NCI-H510A (cell line): ENCODE results near the gene DNAJB12.
"Not testable (repeated sequence)": the region's sequence is repeated elsewhere in the genome, so short reads cannot be mapped to it uniquely, and the experiment has no call there.

Source experiments
- DNase-seq: peaks from one replicate; lab custom pipeline; 2025; lab: John Stamatoyannopoulos, UW

The DNAJB12 gene

GRCh38 chr10:72353028-72353964 lies 1.4 kb downstream of the DNAJB12 start:
- DNase-seq: no peak

- DNase-seq: no peak
These were observed 3.2 kb downstream of the DNAJB12 start for GRCh38 chr10:72351479-72351878.

- DNase-seq: no peak
These were observed 5.3 kb downstream of the DNAJB12 start for GRCh38 chr10:72349438-72349837.

GRCh38 chr10:72348282-72348681 lies 6.4 kb downstream of the DNAJB12 start:
- no peak for DNase-seq

DNA sequence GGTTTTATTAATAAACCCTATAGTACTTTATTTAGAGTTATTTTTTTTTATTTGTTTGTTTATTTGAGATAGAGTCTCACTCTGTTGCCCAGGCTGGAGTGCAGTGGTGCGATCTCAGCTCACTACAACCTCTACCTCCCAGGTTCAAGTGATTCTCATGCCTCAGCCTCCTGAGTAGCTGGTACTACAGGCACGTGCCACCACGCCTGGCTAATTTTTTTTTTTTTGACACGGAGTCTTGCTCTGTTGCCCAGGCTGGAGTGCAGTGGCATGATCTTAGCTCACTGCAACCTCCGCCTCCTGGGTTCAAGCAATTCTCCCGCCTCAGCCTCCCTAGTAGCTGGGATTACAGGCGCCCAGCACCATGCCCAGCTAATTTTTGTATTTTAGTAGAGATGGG lies 8.6 kb downstream of the DNAJB12 start:
- not testable (repeated sequence) for DNase-seq

- no peak for DNase-seq
These were observed 9.8 kb downstream of the DNAJB12 start for GRCh38 chr10:72344932-72345331.

- DNase-seq: no peak
These were observed 11.8 kb downstream of the DNAJB12 start for GRCh38 chr10:72342911-72343310.

DNA sequence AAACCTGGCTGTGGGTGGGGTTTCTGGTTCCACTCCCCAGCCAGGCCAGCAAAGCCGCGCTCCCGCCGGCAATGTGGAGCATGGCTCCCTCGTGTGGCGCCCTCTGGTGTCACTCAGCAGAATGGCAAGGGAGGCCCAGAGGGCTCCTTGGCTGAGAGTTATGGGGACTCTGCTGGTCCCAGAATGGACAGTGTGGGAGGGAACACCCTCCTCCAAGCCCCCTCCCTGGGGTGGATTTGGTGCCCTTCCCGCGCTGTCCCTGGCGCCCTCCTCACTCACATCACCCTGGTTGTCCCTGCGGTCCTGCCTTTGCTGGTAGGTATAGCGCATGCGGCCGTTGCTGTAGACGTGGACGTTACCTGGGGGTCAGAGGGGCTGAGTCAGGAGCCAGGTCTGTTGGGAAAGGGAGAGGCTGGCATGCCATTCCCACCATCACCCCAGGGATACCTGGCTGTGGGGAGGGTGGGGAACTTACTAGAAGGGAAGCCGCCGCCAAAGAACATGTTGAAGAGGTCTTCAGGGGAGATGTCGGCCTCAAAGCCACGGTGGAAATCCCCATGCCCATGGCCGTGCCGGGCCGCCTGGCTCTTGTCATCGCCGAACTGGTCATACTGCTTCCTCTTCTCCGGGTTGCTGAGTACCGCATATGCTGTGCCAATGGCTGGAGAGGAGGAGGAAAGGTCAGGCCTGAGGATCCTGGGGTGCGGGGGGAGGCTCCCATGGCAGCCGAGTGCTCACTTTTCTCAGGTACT lies 14.0 kb downstream of the DNAJB12 start:
- no peak for DNase-seq

GRCh38 chr10:72338180-72338579 lies 16.5 kb downstream of the DNAJB12 start:
- DNase-seq: no peak

GRCh38 chr10:72337722-72338121 lies 17.0 kb downstream of the DNAJB12 start:
- no peak for DNase-seq

GRCh38 chr10:72337039-72337629 lies 17.6 kb downstream of the DNAJB12 start:
- DNase-seq: peak; percentile 43

GRCh38 chr10:72336259-72337038 lies 18.3 kb downstream of the DNAJB12 start:
- no peak for DNase-seq

GRCh38 chr10:72335394-72336258 lies 19.1 kb downstream of the DNAJB12 start:
- DNase-seq: no peak

- DNase-seq: no peak
These were observed 19.8 kb downstream of the DNAJB12 start for GRCh38 chr10:72334825-72335393.

- peak; percentile 40 for DNase-seq
These were observed 20.4 kb downstream of the DNAJB12 start for GRCh38 chr10:72334196-72334824.

GRCh38 chr10:72333112-72334015 lies 21.4 kb downstream of the DNAJB12 start:
- DNase-seq: no peak

GRCh38 chr10:72332423-72333111 lies 22.2 kb downstream of the DNAJB12 start:
- DNase-seq: no peak
